Astrocyte of the hippocampus (primary cell): ENCODE results near the gene ARID4A.
"Not testable (repeated sequence)": the region's sequence is repeated elsewhere in the genome, so short reads cannot be mapped to it uniquely, and the experiment has no call there.

ENCODE experiments used
- DNase-seq: peaks from one replicate; pipeline ENCODE4 v3.0.0; 2011; ENCODE audit warnings: low read depth, low spot score

Gene ARID4A

GRCh38 chr14:58298477-58299400 is at the start of gene ARID4A:
Gene ARID4A, plus strand, starts transcription at chr14:58298555. Its CDS starts 1,300 bp downstream, at chr14:58299855.
- DNase-seq = peak; percentile 53

- no peak for DNase-seq
These were observed 48.7 kb upstream of the ARID4A start for GRCh38 chr14:58249611-58250010.

- DNase-seq = no peak
These were observed 40.2 kb upstream of the ARID4A start for GRCh38 chr14:58258156-58258555.

- DNase-seq = not testable (repeated sequence)
These were observed 36.4 kb upstream of the ARID4A start for GRCh38 chr14:58262005-58262404.

GRCh38 chr14:58265401-58265800 is 33.0 kb upstream of the ARID4A start:
- DNase-seq = no peak

- DNase-seq = no peak
These were observed 27.7 kb upstream of the ARID4A start for GRCh38 chr14:58270628-58271027.

- DNase-seq = peak; percentile 50
These were observed 25.6 kb upstream of the ARID4A start for GRCh38 chr14:58272588-58273372.

GRCh38 chr14:58274881-58275280 is 23.5 kb upstream of the ARID4A start:
- DNase-seq = no peak

- no peak for DNase-seq
These were observed 22.7 kb upstream of the ARID4A start for GRCh38 chr14:58275527-58276190.

GRCh38 chr14:58276208-58276607 is 22.1 kb upstream of the ARID4A start:
- no peak for DNase-seq

GRCh38 chr14:58278177-58278576 is 20.2 kb upstream of the ARID4A start:
- DNase-seq = no peak

- peak; percentile 91 for DNase-seq
These were observed 17.2 kb upstream of the ARID4A start for GRCh38 chr14:58280954-58281787.

- no peak for DNase-seq
These were observed 16.4 kb upstream of the ARID4A start for GRCh38 chr14:58281969-58282368.

GRCh38 chr14:58282925-58283593 is 15.3 kb upstream of the ARID4A start:
- no peak for DNase-seq

GRCh38 chr14:58283730-58284129 is 14.6 kb upstream of the ARID4A start:
- no peak for DNase-seq

GRCh38 chr14:58285132-58285531 is 13.2 kb upstream of the ARID4A start:
- no peak for DNase-seq

GRCh38 chr14:58287607-58288042 is 10.7 kb upstream of the ARID4A start:
- DNase-seq = no peak

GRCh38 chr14:58288106-58288792 is 10.1 kb upstream of the ARID4A start:
- no peak for DNase-seq

GRCh38 chr14:58291646-58292045 is 6.7 kb upstream of the ARID4A start:
- no peak for DNase-seq

GRCh38 chr14:58292187-58292586 is 6.2 kb upstream of the ARID4A start:
- no peak for DNase-seq
